HG02571 (cell line): ENCODE measurements around the gene GRAMD1B.

Experiments
- ATAC-seq: cut with Tn5 transposase; IDR thresholded peaks from one replicate; pipeline ENCODE4 v1.9.1; 2021; ENCODE audit warnings: mild to moderate bottlenecking, moderate library complexity; ENCODE audit not compliant: unreplicated experiment

The GRAMD1B gene

GRCh38 chr11:123472236-123472935 lies 42.3 kb downstream of the GRAMD1B start:
- no peak for ATAC-seq

- ATAC-seq, result no peak
These were observed 44.0 kb downstream of the GRAMD1B start for GRCh38 chr11:123473941-123474677.

- ATAC-seq, result no peak
These were observed 44.9 kb downstream of the GRAMD1B start for GRCh38 chr11:123474994-123475393.

- ATAC-seq, result no peak
These were observed 45.4 kb downstream of the GRAMD1B start for GRCh38 chr11:123475469-123475868.

- ATAC-seq, result no peak
These were observed 47.3 kb downstream of the GRAMD1B start for GRCh38 chr11:123477205-123477907.

- no peak for ATAC-seq
These were observed 48.4 kb downstream of the GRAMD1B start for GRCh38 chr11:123478352-123478987.

GRCh38 chr11:123479048-123479837 lies 49.2 kb downstream of the GRAMD1B start:
- ATAC-seq, result peak; percentile 62

GRCh38 chr11:123480290-123480815 lies 50.3 kb downstream of the GRAMD1B start:
- peak; percentile 46 for ATAC-seq

- no peak for ATAC-seq
These were observed 50.8 kb downstream of the GRAMD1B start for GRCh38 chr11:123480882-123481281.

- no peak for ATAC-seq
These were observed 51.6 kb downstream of the GRAMD1B start for GRCh38 chr11:123481640-123482039.

GRCh38 chr11:123482218-123482617 lies 52.1 kb downstream of the GRAMD1B start:
- ATAC-seq, result no peak

GRCh38 chr11:123483058-123483457 lies 53.0 kb downstream of the GRAMD1B start:
- no peak for ATAC-seq

GRCh38 chr11:123483466-123483865 lies 53.4 kb downstream of the GRAMD1B start:
- no peak for ATAC-seq

GRCh38 chr11:123484448-123484847 lies 54.4 kb downstream of the GRAMD1B start:
- ATAC-seq, result no peak

- ATAC-seq, result no peak
These were observed 57.2 kb downstream of the GRAMD1B start for GRCh38 chr11:123487157-123487744.

- ATAC-seq, result no peak
These were observed 60.5 kb downstream of the GRAMD1B start for GRCh38 chr11:123490527-123490926.

- no peak for ATAC-seq
These were observed 61.2 kb downstream of the GRAMD1B start for GRCh38 chr11:123491241-123491640.

- no peak for ATAC-seq
These were observed 63.4 kb downstream of the GRAMD1B start for GRCh38 chr11:123493349-123494063.
